Activated B cell treated with CpG ODN at 0.5 μM for 24 hours (primary cell): ENCODE results near the gene ERC1. TPM values are rescaled to one million over a fixed set of nuclear protein-coding genes. Genes with fewer than 3 reads are reported as not detected.

Source experiments
- ATAC-seq: fragments of 200-7000 bp; cut with Tn5 transposase; one replicate; pipeline ENCODE4 v1.10.0; 2021; ENCODE audit warnings: low read depth, mild to moderate bottlenecking, moderate library complexity
- CTCF ChIA-PET: fragments of 350-600 bp; sonication (Branson Sonifier 250); formaldehyde crosslinking; loops from one replicate; lab custom pipeline; 2021; ENCODE audit warnings: antibody characterized with exemption; lab: Charles Lee
- POLR2A ChIA-PET: fragments of 350-600 bp; sonication (Branson Sonifier 250); formaldehyde crosslinking; loops from one replicate; lab custom pipeline; 2021; ENCODE audit warnings: antibody characterized with exemption; lab: Charles Lee
- DNase-seq: peaks from one replicate; pipeline ENCODE4 v3.0.0; 2022
- H3K27ac Mint-ChIP-seq: one replicate; pipeline ENCODE4 v1.8.0; 2020; ENCODE audit warnings: mixed read lengths
- H3K27me3 Mint-ChIP-seq: one replicate; pipeline ENCODE4 v1.8.0; 2021; ENCODE audit warnings: mixed read lengths
- H3K36me3 Mint-ChIP-seq: one replicate; pipeline ENCODE4 v1.8.0; 2021; ENCODE audit warnings: low read depth, mixed read lengths
- H3K4me1 Mint-ChIP-seq: one replicate; pipeline ENCODE4 v1.8.0; 2021; ENCODE audit warnings: mixed read lengths
- H3K4me3 Mint-ChIP-seq: one replicate; pipeline ENCODE4 v1.8.0; 2020; ENCODE audit warnings: mild to moderate bottlenecking, mixed read lengths
- H3K9me3 Mint-ChIP-seq: one replicate; pipeline ENCODE4 v1.8.0; 2020; ENCODE audit warnings: mixed read lengths
- CTCF ChIP-seq: fragments of 200-600 bp; IDR thresholded peaks from one replicate; pipeline ENCODE4 v1.8.0; 2022; ENCODE audit warnings: antibody characterized with exemption, mild to moderate bottlenecking
- intact Hi-C: fragments of 100-400 bp; cut with micrococcal nuclease; formaldehyde crosslinking; loops from one replicate; pipeline ENCODE4 v1.15.1; 2024
- total RNA-seq: library from RNA; stranded (reverse); gene quantifications from 2 replicates; pipeline ENCODE4 v1.2.3, GENCODE V29; 2022

Gene ERC1
- total RNA-seq, 1 donor from 2014 or later: 57.0 TPM

GRCh38 chr12:1445807-1446206, 454.8 kb downstream of the ERC1 start:
- intact Hi-C loops: no loop called here
- Mint-ChIP-seq H3K4me3 (no peak overlapping the region), H3K27ac (no peak overlapping the region), H3K9me3 (no peaks in the 10 kb centered on the region), H3K36me3 (peaks cover 43% of the 10 kb centered on the region), H3K27me3 (no peaks in the 10 kb centered on the region), H3K4me1 (peaks cover 2% of the 10 kb centered on the region)
- TF ChIP-seq CTCF: no peak
- ChIA-PET CTCF (no interaction called here), POLR2A (no interaction called here)
- no peak for ATAC-seq
- DNase-seq: no peak

- ChIA-PET POLR2A (no interaction called here), CTCF (no interaction called here)
- no peak for DNase-seq
- intact Hi-C loops: no loop called here
- ATAC-seq: no peak
- Mint-ChIP-seq H3K27ac (no peak overlapping the region), H3K4me1 (peaks cover 2% of the 10 kb centered on the region), H3K9me3 (no peaks in the 10 kb centered on the region), H3K27me3 (no peaks in the 10 kb centered on the region), H3K4me3 (no peak overlapping the region), H3K36me3 (peaks cover 53% of the 10 kb centered on the region)
- TF ChIP-seq CTCF: no peak
These were observed 457.3 kb downstream of the ERC1 start for GRCh38 chr12:1448336-1448735.

- POLR2A ChIA-PET: no interaction called here
- H3K36me3 Mint-ChIP-seq: peaks cover 39% of the 10 kb centered on the region
- CTCF ChIA-PET: no interaction called here
These were observed 462.8 kb downstream of the ERC1 start for GRCh38 chr12:1453810-1454209.

GRCh38 chr12:1456885-1457284, 465.9 kb downstream of the ERC1 start:
- TF ChIP-seq CTCF: no peak
- POLR2A ChIA-PET: no interaction called here
- Mint-ChIP-seq H3K27me3 (no peaks in the 10 kb centered on the region), H3K4me1 (no peaks in the 10 kb centered on the region), H3K27ac (no peak overlapping the region), H3K9me3 (peaks cover 2% of the 10 kb centered on the region), H3K36me3 (peaks cover 30% of the 10 kb centered on the region), H3K4me3 (no peak overlapping the region)
- CTCF ChIA-PET: no interaction called here
- no peak for DNase-seq
- intact Hi-C loops: no loop called here
- no peak for ATAC-seq

More at GRCh38 chr12:1453810-1454209, 462.8 kb downstream of the ERC1 start:
- Mint-ChIP-seq H3K4me1 (no peaks in the 10 kb centered on the region), H3K4me3 (no peak overlapping the region), H3K27ac (no peak overlapping the region), H3K27me3 (no peaks in the 10 kb centered on the region), H3K9me3 (no peaks in the 10 kb centered on the region)
- no peak for DNase-seq
- intact Hi-C loops: no loop called here
- no peak for TF ChIP-seq CTCF
- ATAC-seq: no peak

- intact Hi-C loops: no loop called here
- Mint-ChIP-seq H3K36me3 (peaks cover 32% of the 10 kb centered on the region), H3K4me1 (no peaks in the 10 kb centered on the region), H3K27ac (no peak overlapping the region), H3K27me3 (no peaks in the 10 kb centered on the region), H3K9me3 (peaks cover 2% of the 10 kb centered on the region), H3K4me3 (no peak overlapping the region)
- ChIA-PET POLR2A (no interaction called here), CTCF (interaction anchor here (0.6 kb wide), 1 partner anchor 642 kb away, joined by 3 read pairs; no protein-coding TSS in a partner anchor)
- DNase-seq (no peak), ATAC-seq (no peak)
- no peak for TF ChIP-seq CTCF
These were observed 466.9 kb downstream of the ERC1 start for GRCh38 chr12:1457901-1458300.
